D721Med (cell line): ENCODE measurements around the gene MRPS2.

ENCODE experiments used
- DNase-seq: peaks from one replicate; pipeline ENCODE4 v3.0.0; 2011; ENCODE audit warnings: low spot score; ENCODE audit not compliant: insufficient read length
- FAIRE-seq: peaks from 2 replicates; lab custom pipeline; 2011; peaks lifted over from hg19 to GRCh38; lab: Jason Lieb, UNC
- TF ChIP-seq, protein P1 (sequence below): IDR thresholded peaks from 2 replicates; pipeline ENCODE4 v1.5.1; 2012; ENCODE audit warnings: mild to moderate bottlenecking, control low read depth; ENCODE audit not compliant: insufficient read depth; ENCODE audit errors: missing control alignments

Gene MRPS2

DNA sequence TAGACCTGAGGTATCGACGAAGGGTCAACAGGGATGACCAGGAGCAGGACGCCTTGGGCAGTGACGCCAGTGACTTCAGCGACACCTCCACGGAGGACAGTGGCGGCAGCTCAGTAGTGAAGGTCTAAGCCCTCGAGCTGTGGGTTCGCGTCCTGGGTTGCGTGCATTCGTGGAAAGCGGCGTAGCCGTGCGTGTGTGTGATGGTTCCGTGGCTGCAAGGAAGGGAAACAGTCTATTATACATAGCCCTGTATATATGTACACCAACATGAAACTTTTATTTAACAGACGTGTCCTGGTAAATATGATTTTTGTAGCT, 12.5 kb upstream of the MRPS2 start:
- FAIRE-seq (no peak), DNase-seq (no peak)
- TF ChIP-seq, protein P1, sequence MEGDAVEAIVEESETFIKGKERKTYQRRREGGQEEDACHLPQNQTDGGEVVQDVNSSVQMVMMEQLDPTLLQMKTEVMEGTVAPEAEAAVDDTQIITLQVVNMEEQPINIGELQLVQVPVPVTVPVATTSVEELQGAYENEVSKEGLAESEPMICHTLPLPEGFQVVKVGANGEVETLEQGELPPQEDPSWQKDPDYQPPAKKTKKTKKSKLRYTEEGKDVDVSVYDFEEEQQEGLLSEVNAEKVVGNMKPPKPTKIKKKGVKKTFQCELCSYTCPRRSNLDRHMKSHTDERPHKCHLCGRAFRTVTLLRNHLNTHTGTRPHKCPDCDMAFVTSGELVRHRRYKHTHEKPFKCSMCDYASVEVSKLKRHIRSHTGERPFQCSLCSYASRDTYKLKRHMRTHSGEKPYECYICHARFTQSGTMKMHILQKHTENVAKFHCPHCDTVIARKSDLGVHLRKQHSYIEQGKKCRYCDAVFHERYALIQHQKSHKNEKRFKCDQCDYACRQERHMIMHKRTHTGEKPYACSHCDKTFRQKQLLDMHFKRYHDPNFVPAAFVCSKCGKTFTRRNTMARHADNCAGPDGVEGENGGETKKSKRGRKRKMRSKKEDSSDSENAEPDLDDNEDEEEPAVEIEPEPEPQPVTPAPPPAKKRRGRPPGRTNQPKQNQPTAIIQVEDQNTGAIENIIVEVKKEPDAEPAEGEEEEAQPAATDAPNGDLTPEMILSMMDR: no peak

DNA sequence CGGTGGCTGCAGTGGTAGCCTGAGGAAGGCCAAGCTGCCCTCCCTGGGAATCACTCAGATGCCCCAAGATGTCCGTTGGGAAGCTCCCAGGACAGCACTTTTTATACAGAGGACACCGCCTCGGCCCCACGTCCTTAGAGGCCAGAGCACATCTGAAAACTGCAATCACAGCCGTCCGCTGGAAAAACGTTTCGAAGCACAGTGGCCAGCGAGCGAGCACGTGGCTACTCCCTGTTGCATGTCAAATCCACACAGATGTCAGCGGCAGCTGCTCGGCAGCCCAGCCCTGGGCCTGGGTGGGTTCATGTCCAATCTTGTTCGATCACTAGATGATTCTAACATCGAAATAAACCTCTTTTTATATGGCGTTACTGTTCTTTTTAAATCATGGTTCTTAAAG, 12.0 kb upstream of the MRPS2 start:
- no peak for DNase-seq
- TF ChIP-seq, protein P1: no peak
- no peak for FAIRE-seq

DNA sequence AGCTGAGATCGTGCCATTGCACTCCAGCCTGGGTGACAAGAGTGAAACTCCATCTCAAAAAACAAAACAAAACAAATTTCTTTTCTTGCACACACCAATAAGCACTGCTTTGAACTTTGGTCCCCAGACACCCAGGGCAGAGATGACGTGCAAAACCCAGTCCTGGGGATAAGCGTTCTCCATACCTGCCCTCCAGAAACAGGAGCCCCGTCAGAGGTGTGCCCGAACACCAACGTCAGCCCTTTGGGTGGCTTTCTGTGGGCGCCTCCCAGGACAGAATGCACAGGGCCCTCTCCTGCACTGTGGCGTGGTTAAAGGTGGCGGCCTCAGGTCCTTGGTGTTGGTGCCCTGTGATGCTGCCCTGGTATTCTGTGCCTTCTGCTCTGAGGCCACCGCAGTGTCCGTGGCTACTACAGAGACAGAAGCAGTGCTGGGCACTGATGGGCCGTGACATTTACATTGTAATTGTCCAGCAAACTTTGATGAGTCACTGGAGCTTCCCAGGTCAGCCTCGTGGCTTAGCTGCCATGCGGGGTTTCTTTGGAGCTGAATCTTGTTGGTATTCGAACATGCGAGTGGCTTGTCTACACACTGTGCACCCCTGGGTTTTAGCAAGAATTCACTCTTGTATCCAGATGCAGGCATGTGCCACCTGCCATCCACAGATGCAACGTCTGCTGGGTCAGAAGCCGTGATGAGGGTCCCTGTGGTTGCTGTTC, 11.1 kb upstream of the MRPS2 start:
- DNase-seq: no peak
- TF ChIP-seq, protein P1: no peak
- no peak for FAIRE-seq

DNA sequence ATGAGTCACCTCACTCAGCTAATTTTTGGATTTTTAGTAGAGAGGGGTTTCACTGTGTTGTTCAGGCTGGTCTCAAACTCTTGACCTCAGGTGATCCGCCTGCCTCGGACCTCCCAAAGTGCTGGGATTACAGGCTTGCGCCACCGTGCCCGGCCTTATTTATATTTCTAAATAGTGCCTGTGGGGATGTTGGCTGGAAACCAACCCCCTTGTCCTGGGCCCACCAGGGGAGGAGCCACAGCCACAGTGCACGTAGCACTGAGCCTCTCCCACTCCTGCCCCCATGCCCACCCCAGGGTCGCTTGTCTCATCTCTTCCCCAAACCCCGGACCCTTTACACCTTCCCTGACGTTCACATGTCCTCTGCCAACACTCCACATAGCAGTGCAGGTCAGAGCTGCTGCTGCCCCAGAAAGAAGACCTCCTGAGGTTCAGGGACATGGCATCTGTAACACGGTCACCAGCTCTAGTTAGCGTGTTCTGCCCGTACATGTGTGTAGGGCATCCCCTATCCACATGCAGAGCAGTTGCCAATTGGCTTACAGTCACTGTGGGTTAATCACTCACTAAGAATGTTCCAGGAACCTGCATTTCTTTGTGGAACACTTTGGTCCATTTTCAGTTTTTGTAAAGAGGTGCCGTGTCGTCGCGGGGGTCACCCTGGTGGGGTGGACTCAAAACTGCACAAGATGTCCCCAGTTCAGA, 10.2 kb upstream of the MRPS2 start:
- DNase-seq: no peak
- no peak for FAIRE-seq
- TF ChIP-seq, protein P1: no peak

DNA sequence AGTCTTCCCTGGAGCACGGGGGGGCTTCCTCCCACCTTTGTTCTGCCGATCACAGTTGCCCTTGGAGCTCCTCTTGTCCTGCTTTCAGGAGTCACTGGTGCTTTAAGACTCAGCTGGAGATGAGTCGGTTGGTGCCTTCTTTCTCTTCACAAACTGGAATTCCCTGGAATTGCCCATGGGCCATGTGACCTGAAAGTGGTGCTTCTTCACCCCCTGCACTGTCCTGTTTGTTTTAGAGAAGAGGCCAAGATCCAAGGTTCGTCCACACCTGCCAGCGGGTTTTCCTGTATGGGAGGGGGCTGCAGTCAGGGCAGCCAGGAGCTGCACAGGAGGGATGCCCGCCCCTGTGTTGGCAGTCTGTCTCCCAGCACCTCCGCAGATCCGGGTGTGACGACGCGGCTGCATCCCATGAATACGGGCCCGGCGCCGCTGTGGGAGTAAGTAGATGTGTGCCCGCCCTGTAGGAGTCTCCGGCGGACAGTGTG, 9.5 kb upstream of the MRPS2 start:
- DNase-seq (no peak), FAIRE-seq (no peak)
- TF ChIP-seq, protein P1: no peak

DNA sequence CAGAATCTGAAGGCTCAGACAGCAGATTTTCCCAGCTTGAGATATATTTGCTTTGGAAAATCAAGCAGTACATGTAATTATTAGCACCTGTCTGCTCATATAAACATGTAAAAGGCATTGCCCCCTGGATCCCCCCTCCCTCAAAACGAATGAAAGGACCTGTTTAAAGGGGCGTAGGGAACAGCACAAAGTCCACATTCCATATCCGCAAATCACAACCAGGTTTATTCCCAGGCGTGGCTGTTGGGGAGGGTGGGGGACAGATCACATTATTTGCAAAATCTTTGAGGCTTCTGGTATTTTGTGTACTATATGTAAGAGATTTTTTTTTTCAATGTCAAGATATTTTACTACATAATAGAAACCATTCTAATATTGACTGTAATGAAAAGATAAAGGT, 8.7 kb upstream of the MRPS2 start:
- TF ChIP-seq, protein P1: no peak
- DNase-seq (no peak), FAIRE-seq (no peak)

DNA sequence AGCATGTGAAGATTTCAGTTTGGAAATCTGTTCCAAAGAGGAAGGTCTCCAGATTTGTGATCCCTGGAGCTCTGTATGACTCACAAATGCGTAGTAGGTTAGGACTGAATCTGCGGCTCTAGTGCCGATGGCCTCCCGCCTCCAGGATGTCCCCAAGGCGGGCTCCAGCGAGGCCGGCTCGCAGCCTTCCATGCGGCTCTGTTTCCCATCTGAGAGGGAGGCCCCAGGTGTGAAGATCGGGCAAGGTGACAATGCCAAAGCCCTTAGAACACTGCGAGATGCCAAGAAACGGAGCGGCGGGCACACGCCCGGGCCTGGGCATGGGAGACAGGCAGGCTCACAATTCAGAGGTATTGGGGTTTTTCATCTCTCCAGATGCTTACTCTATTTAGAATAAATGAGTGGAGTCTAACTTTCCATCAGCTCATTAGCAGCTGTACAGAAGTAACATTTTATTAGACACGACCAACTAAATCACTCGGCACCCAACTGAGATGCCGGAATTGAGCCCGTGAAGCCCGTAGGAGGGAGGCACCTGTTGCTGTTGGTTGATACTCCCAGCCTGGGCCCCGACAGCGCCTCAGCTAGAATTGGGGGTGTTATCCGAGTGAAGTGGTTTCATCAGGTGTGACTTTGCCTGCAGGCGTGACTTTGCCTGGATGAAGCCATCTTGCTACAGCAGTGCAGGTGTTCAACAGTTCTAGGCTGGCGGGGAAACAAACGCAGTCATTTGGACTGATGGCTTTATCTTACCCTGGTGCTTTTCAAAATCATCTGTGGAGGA, 7.4 kb upstream of the MRPS2 start:
- FAIRE-seq: no peak
- TF ChIP-seq, protein P1: no peak
- DNase-seq: no peak
